Chondrocyte (in vitro differentiated cells): ENCODE measurements around the gene RALBP1. TPM values are rescaled to one million over a fixed set of nuclear protein-coding genes. Genes with fewer than 3 reads are reported as not detected.

ENCODE experiments used
- DNase-seq: peaks from one replicate; pipeline ENCODE4 v3.0.0; 2021; ENCODE audit warnings: mixed read lengths, low spot score
- H3K27ac Mint-ChIP-seq: one replicate; pipeline ENCODE4 v1.8.0; 2021; ENCODE audit warnings: mild to moderate bottlenecking, moderate library complexity, mixed read lengths; ENCODE audit not compliant: unreplicated experiment
- H3K27me3 Mint-ChIP-seq: 2 replicates; pipeline ENCODE4 v1.8.0; 2021; ENCODE audit warnings: low read depth, mixed read lengths
- H3K36me3 Mint-ChIP-seq: 2 replicates; pipeline ENCODE4 v1.8.0; 2021; ENCODE audit warnings: low read depth, mixed read lengths
- H3K4me1 Mint-ChIP-seq: 2 replicates; pipeline ENCODE4 v1.8.0; 2021; ENCODE audit warnings: low read depth, mild to moderate bottlenecking, mixed read lengths
- H3K4me3 Mint-ChIP-seq: one replicate; pipeline ENCODE4 v1.8.0; 2021; ENCODE audit warnings: mild to moderate bottlenecking, moderate library complexity, mixed read lengths; ENCODE audit not compliant: unreplicated experiment
- H3K9me3 Mint-ChIP-seq: 2 replicates; pipeline ENCODE4 v1.8.0; 2021; ENCODE audit warnings: low read depth, mixed read lengths
- CTCF ChIP-seq: fragments of 200-600 bp; sonication (generic); IDR thresholded peaks from 2 replicates; pipeline ENCODE4 v1.5.0; 2021; ENCODE audit warnings: antibody characterized with exemption, mild to moderate bottlenecking, moderate library complexity
- total RNA-seq: library from RNA; stranded (reverse); gene quantifications from 3 replicates; pipeline ENCODE4 v1.2.1, GENCODE V29; 2021

The RALBP1 gene
- total RNA-seq, 1 donor from 2014 or later = 50.8 TPM

DNA sequence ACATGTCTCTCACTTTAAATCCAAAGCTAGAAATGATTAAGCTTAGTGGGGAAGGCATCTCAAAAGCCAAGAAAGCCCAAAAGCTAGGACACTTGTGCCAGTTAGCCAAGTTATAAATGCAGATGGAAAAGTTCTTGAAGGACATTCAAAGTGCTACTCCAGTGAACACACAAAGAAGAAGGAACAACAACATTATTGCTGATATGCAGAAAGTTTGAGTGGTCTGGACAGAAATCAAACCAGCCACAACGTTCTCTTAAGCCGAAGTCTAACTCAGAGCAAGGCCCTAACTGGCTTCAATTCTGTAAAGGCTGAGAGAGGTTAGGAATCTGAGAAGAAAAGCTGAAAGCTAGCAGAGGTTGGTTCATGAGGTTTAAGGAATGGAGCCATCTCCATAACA is 90.1 kb downstream of the RALBP1 start:
- H3K9me3 Mint-ChIP-seq = no peaks in the 10 kb centered on the region
- H3K27me3 Mint-ChIP-seq = no peaks in the 10 kb centered on the region
- H3K27ac Mint-ChIP-seq = no peak overlapping the region
- no peak for TF ChIP-seq CTCF
- H3K4me1 Mint-ChIP-seq = peaks cover 35% of the 10 kb centered on the region
- no peak for DNase-seq
- no peak overlapping the region for H3K4me3 Mint-ChIP-seq
- peaks cover 32% of the 10 kb centered on the region for H3K36me3 Mint-ChIP-seq

DNA sequence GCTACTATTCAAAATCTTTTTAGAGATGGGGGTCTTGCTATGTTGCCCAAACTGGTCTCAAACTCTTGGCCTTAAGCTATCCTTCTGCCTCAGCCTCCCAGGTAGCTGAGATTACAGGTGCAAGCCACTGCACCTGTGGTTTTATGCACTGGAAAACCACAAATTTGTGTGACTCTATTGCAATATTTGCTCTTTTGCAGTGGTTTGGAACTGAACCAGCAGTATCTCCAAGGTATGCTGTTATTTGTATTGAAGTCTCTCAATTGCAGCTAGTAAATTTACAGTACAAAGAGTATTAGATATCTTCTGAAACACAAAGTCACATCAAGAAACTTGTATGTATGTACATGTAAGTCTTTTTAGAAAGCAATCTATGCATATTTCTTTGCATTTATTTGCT is 92.9 kb downstream of the RALBP1 start:
- DNase-seq = no peak
- H3K4me3 Mint-ChIP-seq = no peak overlapping the region
- no peaks in the 10 kb centered on the region for H3K9me3 Mint-ChIP-seq

DNA sequence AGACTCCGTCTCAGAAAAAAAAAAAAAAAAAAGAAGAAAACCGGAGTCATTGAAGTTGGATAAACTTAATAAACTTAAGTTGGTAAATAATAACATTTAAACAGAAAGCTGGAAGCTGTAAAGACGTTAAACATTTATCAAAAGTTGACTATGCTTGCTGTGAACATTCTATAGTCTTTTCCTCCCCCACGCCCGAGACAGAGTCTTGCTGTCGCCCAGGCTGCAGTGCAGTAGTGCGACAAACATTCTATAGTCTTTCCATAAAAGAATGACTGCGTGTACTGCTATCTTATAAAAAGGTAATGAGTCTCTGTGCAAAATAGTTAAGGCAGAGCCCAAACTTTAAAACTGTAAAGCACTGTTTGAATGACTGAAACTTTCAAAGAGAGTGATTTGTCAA is 93.9 kb downstream of the RALBP1 start:
- TF ChIP-seq CTCF = no peak
- DNase-seq = no peak
- H3K4me3 Mint-ChIP-seq = no peak overlapping the region
- H3K4me1 Mint-ChIP-seq = peaks cover 13% of the 10 kb centered on the region
- no peaks in the 10 kb centered on the region for H3K27me3 Mint-ChIP-seq
- no peak overlapping the region for H3K27ac Mint-ChIP-seq
- H3K9me3 Mint-ChIP-seq = no peaks in the 10 kb centered on the region
- H3K36me3 Mint-ChIP-seq = peaks cover 28% of the 10 kb centered on the region

More for the DNA sequence above, 92.9 kb downstream of the RALBP1 start:
- H3K36me3 Mint-ChIP-seq = peaks cover 28% of the 10 kb centered on the region
- no peak for TF ChIP-seq CTCF
- H3K27ac Mint-ChIP-seq = no peak overlapping the region
- H3K4me1 Mint-ChIP-seq = peaks cover 20% of the 10 kb centered on the region
- H3K27me3 Mint-ChIP-seq = no peaks in the 10 kb centered on the region

GRCh38 chr18:9570255-9570654 is 94.9 kb downstream of the RALBP1 start:
- Mint-ChIP-seq H3K4me1 (peaks cover 3% of the 10 kb centered on the region), H3K27ac (no peak overlapping the region)

GRCh38 chr18:9571546-9571945 is 96.2 kb downstream of the RALBP1 start:
- H3K4me3 Mint-ChIP-seq = no peak overlapping the region
- H3K27ac Mint-ChIP-seq = no peak overlapping the region

More at GRCh38 chr18:9570255-9570654, 94.9 kb downstream of the RALBP1 start:
- Mint-ChIP-seq H3K4me3 (no peak overlapping the region), H3K36me3 (peaks cover 29% of the 10 kb centered on the region), H3K9me3 (no peaks in the 10 kb centered on the region), H3K27me3 (no peaks in the 10 kb centered on the region)
- no peak for DNase-seq
- no peak for TF ChIP-seq CTCF

More at GRCh38 chr18:9571546-9571945, 96.2 kb downstream of the RALBP1 start:
- TF ChIP-seq CTCF = no peak
- Mint-ChIP-seq H3K4me1 (peaks cover 9% of the 10 kb centered on the region), H3K9me3 (no peaks in the 10 kb centered on the region), H3K36me3 (peaks cover 28% of the 10 kb centered on the region), H3K27me3 (no peaks in the 10 kb centered on the region)
- DNase-seq = no peak
